Memory B cell (primary cell): ENCODE data around the gene SCN1B.
"Not testable (repeated sequence)": the region's sequence is repeated elsewhere in the genome, so short reads cannot be mapped to it uniquely, and the experiment has no call there.

Experiments
- ATAC-seq: fragments of 150-1000 bp; cut with Tn5 transposase; 2 replicates; pipeline ENCODE4 v1.10.0; 2021; ENCODE audit warnings: low read depth, mild to moderate bottlenecking, moderate library complexity
- DNase-seq, 2 donors: peaks; one replicate each; pipeline ENCODE4 v3.0.0; 2022; ENCODE audit warnings: low spot score in 2 of 2
- H3K27ac Mint-ChIP-seq: one replicate; pipeline ENCODE4 v1.8.0; 2022; ENCODE audit warnings: mild to moderate bottlenecking, moderate library complexity, mixed read lengths
- H3K27me3 Mint-ChIP-seq: one replicate; pipeline ENCODE4 v1.8.0; 2022; ENCODE audit warnings: mixed read lengths
- H3K36me3 Mint-ChIP-seq: one replicate; pipeline ENCODE4 v1.8.0; 2022; ENCODE audit warnings: mild to moderate bottlenecking, mixed read lengths
- H3K4me1 Mint-ChIP-seq: one replicate; pipeline ENCODE4 v1.8.0; 2022; ENCODE audit warnings: mixed read lengths
- H3K4me3 Mint-ChIP-seq: one replicate; pipeline ENCODE4 v1.8.0; 2022; ENCODE audit warnings: mild to moderate bottlenecking, moderate library complexity, mixed read lengths
- H3K9me3 Mint-ChIP-seq: one replicate; pipeline ENCODE4 v1.8.0; 2022; ENCODE audit warnings: mixed read lengths

SCN1B gene

DNA sequence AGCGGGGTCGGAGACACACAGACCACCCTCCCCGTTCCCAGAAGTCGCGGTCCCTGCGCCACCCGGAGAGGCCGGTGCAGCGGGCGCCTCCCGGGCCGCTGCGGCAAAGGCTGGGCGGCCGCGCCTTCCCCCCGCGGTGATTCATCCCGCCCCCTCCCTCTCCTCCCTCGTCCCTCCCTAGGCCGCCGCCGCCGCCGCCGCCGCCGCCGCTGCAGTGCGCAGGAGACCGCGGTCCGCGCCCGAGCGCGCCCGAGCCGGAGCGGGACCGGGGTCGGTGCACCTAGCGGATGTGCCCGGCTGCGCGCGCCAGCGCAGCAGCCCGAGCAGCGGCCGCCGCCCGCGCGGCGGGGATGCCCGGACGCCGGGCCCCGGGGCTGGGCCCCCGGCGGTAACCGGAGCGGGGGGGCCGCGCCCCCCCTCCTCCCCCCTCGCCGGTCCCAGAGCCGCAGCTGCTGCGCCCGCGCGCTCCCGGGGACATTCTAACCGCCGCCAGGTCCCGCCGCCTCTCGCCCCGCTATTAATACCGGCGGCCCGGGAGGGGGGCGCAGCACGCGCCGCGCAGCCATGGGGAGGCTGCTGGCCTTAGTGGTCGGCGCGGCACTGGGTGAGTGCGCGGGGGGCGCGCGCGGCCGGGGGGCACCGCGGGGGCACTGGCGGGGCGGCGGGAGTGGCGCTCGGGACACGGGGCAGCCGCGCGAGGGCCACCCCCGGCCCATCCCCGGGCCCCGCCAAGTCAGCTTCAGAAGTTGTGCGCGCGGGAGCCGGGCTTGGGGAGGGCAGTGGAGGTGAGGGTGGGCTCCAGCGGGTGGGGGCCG lies at the start of gene SCN1B:
TSS of gene SCN1B (plus strand) at position 214 of the 815 bp plus-strand sequence. CDS start at position 565, 351 bp downstream.
- Mint-ChIP-seq H3K27me3 (peaks cover 17% of the 10 kb centered on the region), H3K27ac (no peak within 1 kb of the TSS), H3K4me3 (peak within 1 kb of the TSS; percentile 56), H3K9me3 (no peaks in the 10 kb centered on the region), H3K36me3 (peaks cover 7% of the 10 kb centered on the region), H3K4me1 (peaks cover 9% of the 10 kb centered on the region)
- ATAC-seq = peak; percentile 71
- DNase-seq = no peak

GRCh38 chr19:34982275-34982674 lies 48.0 kb upstream of the SCN1B start:
- no peak overlapping the region for H3K4me3 Mint-ChIP-seq
- no peak for ATAC-seq

GRCh38 chr19:34983786-34984185 lies 46.5 kb upstream of the SCN1B start:
- no peak overlapping the region for H3K4me3 Mint-ChIP-seq
- ATAC-seq = peak; percentile 67
- no peak for DNase-seq
- peaks cover 4% of the 10 kb centered on the region for H3K4me1 Mint-ChIP-seq
- H3K9me3 Mint-ChIP-seq = no peaks in the 10 kb centered on the region
- H3K27ac Mint-ChIP-seq = no peak overlapping the region
- H3K27me3 Mint-ChIP-seq = peaks cover 14% of the 10 kb centered on the region
- H3K36me3 Mint-ChIP-seq = no peaks in the 10 kb centered on the region

More at GRCh38 chr19:34982275-34982674, 48.0 kb upstream of the SCN1B start:
- H3K36me3 Mint-ChIP-seq = no peaks in the 10 kb centered on the region
- peaks cover 4% of the 10 kb centered on the region for H3K4me1 Mint-ChIP-seq
- DNase-seq = no peak
- H3K9me3 Mint-ChIP-seq = no peaks in the 10 kb centered on the region
- H3K27me3 Mint-ChIP-seq = peaks cover 14% of the 10 kb centered on the region
- no peak overlapping the region for H3K27ac Mint-ChIP-seq

DNA sequence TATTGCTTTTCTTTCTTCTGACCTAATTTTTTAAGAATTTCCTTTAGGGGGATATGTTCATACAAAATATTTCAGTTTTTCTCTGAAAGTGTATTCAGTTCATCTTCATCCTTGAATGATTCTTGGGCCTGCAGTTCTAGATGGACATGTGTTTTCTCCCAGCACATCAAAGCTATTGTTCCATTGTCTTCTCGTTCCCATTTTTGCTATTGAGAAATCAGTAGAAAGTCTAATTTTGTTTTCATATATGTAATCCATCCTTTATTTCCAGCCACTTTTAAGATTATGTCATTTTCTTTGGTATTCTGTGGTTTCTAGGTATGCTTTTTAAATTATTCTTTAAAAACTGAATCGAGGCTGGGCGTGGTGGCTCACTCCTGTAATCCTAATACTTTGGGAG lies 46.0 kb upstream of the SCN1B start:
- DNase-seq = no peak
- Mint-ChIP-seq H3K27me3 (peaks cover 13% of the 10 kb centered on the region), H3K4me3 (no peak overlapping the region), H3K9me3 (no peaks in the 10 kb centered on the region), H3K36me3 (no peaks in the 10 kb centered on the region), H3K27ac (no peak overlapping the region), H3K4me1 (peaks cover 4% of the 10 kb centered on the region)
- ATAC-seq = no peak

DNA sequence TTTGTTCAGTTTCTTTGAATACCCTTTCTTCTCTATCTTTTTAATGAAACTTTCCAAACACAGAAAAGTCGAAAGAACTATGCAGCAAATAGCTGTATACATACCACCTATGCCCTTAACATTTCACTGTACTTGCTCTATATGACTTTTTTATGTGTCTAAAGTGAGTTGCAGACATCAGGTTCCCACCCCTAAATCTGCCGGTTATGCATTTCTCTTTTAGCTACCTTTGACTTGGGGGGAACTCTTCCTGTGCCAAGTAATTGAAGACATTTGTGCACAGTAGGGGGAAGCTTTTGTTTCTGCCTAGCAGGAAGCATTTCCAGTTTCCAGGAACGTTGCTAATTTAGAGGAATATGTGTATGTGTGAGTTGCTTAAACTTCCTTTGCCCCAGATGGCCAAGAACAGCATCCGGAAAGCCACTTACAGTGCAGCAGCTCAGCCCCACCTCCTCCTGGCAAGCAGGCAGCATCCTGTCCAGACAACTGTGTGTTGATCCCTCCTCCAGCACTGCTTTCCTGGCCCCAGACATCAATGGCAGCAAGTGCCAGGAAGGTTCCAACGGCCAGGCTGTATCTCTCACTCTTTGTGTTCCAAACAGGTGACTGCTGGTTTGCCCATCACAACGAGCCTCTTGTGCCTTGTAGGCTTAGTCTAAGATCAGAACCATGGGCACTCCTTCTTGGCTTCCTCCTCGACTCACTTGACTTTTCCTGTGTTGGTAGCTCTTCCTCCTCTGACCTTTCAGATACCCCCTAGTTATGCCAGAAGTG lies 44.8 kb upstream of the SCN1B start:
- H3K36me3 Mint-ChIP-seq = no peaks in the 10 kb centered on the region
- H3K9me3 Mint-ChIP-seq = no peaks in the 10 kb centered on the region
- peaks cover 13% of the 10 kb centered on the region for H3K27me3 Mint-ChIP-seq
- H3K4me3 Mint-ChIP-seq = no peak overlapping the region
- ATAC-seq (no peak), DNase-seq (no peak)
- peaks cover 4% of the 10 kb centered on the region for H3K4me1 Mint-ChIP-seq
- H3K27ac Mint-ChIP-seq = no peak overlapping the region

GRCh38 chr19:34988119-34988518 lies 42.2 kb upstream of the SCN1B start:
- Mint-ChIP-seq H3K27ac (no peak overlapping the region), H3K9me3 (no peaks in the 10 kb centered on the region), H3K4me1 (peaks cover 7% of the 10 kb centered on the region), H3K4me3 (no peak overlapping the region), H3K27me3 (peaks cover 11% of the 10 kb centered on the region), H3K36me3 (no peaks in the 10 kb centered on the region)
- DNase-seq (no peak), ATAC-seq (no peak)

GRCh38 chr19:34989298-34989697 lies 41.0 kb upstream of the SCN1B start:
- no peaks in the 10 kb centered on the region for H3K36me3 Mint-ChIP-seq
- H3K4me3 Mint-ChIP-seq = no peak overlapping the region
- H3K9me3 Mint-ChIP-seq = no peaks in the 10 kb centered on the region
- peaks cover 7% of the 10 kb centered on the region for H3K4me1 Mint-ChIP-seq
- H3K27me3 Mint-ChIP-seq = peaks cover 12% of the 10 kb centered on the region
- ATAC-seq = no peak
- no peak for DNase-seq
- no peak overlapping the region for H3K27ac Mint-ChIP-seq

DNA sequence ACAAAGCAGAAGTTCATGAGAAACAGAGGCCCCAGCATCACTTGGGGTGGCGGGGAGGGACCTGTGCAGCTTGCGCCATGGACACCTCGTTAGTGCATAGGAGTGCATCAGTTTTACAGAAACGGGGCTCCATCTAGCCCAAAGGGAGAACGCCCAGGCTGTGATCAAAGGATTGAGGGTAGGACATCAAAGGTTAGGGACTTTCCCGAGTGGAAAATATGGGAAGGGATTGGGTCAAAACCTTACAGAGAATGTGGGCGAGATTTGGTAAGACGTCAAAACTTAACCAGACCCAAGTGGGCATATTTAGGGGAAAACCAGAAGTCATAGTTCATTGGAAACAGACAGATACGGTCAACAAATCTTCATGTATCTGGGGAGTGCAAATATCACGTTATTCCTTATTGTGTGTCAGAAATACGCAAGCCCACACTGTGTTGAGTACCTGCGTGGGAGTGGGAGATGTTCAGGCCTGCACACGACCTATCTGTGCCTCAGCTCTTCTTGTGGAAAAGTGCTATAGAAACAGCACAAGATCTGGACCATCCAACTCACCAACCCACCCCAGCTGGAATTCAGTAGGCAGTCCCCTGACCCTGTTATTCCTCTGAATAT lies 39.6 kb upstream of the SCN1B start:
- Mint-ChIP-seq H3K27ac (peak overlapping the region; percentile 31), H3K36me3 (no peaks in the 10 kb centered on the region)

GRCh38 chr19:34991542-34992333 lies 38.5 kb upstream of the SCN1B start:
- DNase-seq = no peak
- ATAC-seq = no peak
- Mint-ChIP-seq H3K36me3 (no peaks in the 10 kb centered on the region), H3K27me3 (peaks cover 6% of the 10 kb centered on the region), H3K27ac (no peak overlapping the region), H3K4me3 (no peak overlapping the region), H3K9me3 (no peaks in the 10 kb centered on the region), H3K4me1 (peaks cover 3% of the 10 kb centered on the region)

More for the DNA sequence above, 39.6 kb upstream of the SCN1B start:
- Mint-ChIP-seq H3K4me1 (peaks cover 6% of the 10 kb centered on the region), H3K27me3 (peaks cover 8% of the 10 kb centered on the region), H3K9me3 (no peaks in the 10 kb centered on the region), H3K4me3 (no peak overlapping the region)
- DNase-seq (no peak), ATAC-seq (no peak)

DNA sequence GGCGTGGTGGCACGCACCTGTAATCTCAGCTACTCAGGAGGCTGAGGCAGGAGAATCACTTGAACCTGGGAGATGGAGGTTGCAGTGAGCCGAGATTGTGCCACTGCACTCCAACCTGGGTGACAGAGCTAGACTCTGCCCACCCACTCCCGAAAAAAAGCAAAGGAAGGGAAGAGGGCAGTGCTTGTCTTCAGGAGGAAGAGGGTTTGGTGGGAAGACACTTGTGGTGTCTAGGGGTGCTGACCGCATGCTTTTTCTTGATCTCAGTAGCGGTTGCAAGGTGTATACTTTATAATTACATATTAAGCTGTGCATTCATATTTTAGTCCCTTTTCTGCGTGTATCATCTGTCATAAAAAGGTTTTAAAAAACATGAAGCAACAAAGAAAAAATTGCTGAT lies 37.7 kb upstream of the SCN1B start:
- not testable (repeated sequence) for H3K9me3 Mint-ChIP-seq, H3K27ac Mint-ChIP-seq, H3K4me3 Mint-ChIP-seq, H3K27me3 Mint-ChIP-seq, H3K4me1 Mint-ChIP-seq, ATAC-seq, DNase-seq, H3K36me3 Mint-ChIP-seq

- Mint-ChIP-seq H3K4me1 (peaks cover 10% of the 10 kb centered on the region), H3K4me3 (no peak overlapping the region), H3K9me3 (no peaks in the 10 kb centered on the region), H3K27ac (no peak overlapping the region), H3K36me3 (no peaks in the 10 kb centered on the region), H3K27me3 (peaks cover 6% of the 10 kb centered on the region)
- no peak for ATAC-seq
- DNase-seq = no peak
Observed at GRCh38 chr19:34994286-34994642, 36.0 kb upstream of the SCN1B start.

DNA sequence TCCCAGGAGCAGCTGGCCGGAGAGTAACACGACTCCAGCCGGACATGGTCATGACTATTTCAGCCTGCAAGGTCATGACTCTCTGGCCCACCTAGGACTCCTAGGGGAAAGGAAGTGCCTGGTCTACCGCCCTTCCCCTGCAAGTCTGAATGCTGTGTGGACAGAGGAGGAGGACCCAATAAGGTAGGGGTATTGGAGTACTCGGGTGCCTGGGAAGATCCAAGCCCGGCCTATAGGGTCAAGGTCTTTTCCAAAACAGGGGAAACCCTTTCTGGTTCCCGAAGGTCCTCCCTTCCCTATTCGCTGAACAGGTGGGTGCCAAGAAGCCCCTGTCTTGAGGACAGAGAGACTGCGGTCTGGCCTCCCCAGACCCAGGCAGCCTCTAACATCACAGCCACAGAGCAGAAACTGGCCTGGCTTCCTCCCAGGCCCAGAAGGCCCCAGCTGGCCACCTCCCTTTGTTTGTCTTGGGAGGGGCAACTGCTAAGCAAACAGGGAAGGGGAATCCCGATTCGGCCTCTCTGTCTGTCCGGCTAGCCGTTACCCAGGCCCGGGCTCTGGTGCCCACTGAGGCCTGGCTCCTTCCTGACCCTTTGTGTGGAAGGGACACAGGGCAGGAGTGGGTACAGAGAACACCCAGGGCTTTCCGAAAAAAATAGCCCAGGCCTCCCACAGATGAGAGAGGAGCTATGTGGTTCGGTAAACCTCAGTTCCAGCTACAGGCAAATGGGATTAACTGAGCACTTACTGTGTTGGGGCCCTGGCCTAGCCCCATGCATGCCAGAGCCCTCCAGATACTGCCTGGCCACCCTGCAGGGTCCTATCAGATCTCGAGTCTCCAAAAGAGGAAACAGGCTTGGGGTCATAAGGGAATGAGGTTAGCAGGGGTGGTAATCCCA lies 35.4 kb upstream of the SCN1B start:
- H3K9me3 Mint-ChIP-seq = no peaks in the 10 kb centered on the region
- H3K4me3 Mint-ChIP-seq = no peak overlapping the region
- H3K27me3 Mint-ChIP-seq = peaks cover 6% of the 10 kb centered on the region
- peaks cover 10% of the 10 kb centered on the region for H3K4me1 Mint-ChIP-seq
- no peaks in the 10 kb centered on the region for H3K36me3 Mint-ChIP-seq
- no peak overlapping the region for H3K27ac Mint-ChIP-seq
- ATAC-seq (no peak), DNase-seq (no peak)

DNA sequence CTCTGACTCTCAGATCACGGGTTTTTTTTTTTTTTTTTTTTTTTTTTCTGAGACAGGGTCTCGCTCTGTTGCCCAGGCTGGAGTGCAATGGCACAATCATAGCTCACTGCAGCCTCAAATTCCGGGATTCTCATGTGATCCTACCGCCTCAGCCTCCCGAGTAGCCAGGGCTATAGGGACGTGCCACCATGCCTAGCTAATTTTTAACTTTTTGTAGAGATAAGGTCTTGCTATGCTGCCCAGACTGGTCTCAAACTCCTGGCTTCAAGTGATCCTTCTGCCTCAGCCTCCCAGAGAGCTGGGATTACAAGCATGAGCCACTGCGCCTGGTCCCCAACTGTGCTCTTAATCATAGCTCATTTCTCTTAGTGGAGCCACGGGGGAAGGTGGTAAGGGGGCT lies 34.7 kb upstream of the SCN1B start:
- Mint-ChIP-seq H3K4me3 (no peak overlapping the region), H3K27me3 (peaks cover 6% of the 10 kb centered on the region), H3K27ac (no peak overlapping the region), H3K36me3 (no peaks in the 10 kb centered on the region), H3K4me1 (peaks cover 9% of the 10 kb centered on the region), H3K9me3 (no peaks in the 10 kb centered on the region)
- ATAC-seq (no peak), DNase-seq (no peak)
